ENCODE data around the gene EIF5A2. TPM values are rescaled to one million over a fixed set of nuclear protein-coding genes. Genes with fewer than 3 reads are reported as not detected.

Gene EIF5A2
- total RNA-seq, 1 experiment from 2014 or later: 6.0 TPM

GRCh38 chr3:170907637-170908234 lies 701 bp downstream of the EIF5A2 start:
- intact Hi-C loops (cut with micrococcal nuclease): loop anchor here (1.0 kb wide), 1 partner anchor 37 kb away; the partner anchor contains the start of gene RPL22L1
- H3K9me3 Mint-ChIP-seq (ENCODE audit: unreplicated experiment): peaks cover 7% of the 10 kb centered on the region

GRCh38 chr3:170905862-170906261 lies 2.6 kb downstream of the EIF5A2 start:
- CTCF ChIA-PET: interaction anchor here (0.9 kb wide), 1 partner anchor 95 kb away, joined by 4 read pairs; no protein-coding TSS in a partner anchor
- POLR2A ChIA-PET: interaction anchor here (2.3 kb wide), 1 partner anchor 36 kb away, joined by 7 read pairs; the partner anchor contains the start of gene RPL22L1

More at GRCh38 chr3:170907637-170908234, 701 bp downstream of the EIF5A2 start:
- Mint-ChIP-seq H3K4me3 (ENCODE audit: unreplicated experiment) (peak overlapping the region; percentile 85), H3K27me3 (ENCODE audit: insufficient read depth, unreplicated experiment) (no peaks in the 10 kb centered on the region), H3K4me1 (ENCODE audit: insufficient read depth, unreplicated experiment) (peaks cover 5% of the 10 kb centered on the region), H3K27ac (ENCODE audit: low read depth, unreplicated experiment) (peak overlapping the region; percentile 80), H3K36me3 (ENCODE audit: insufficient read depth, unreplicated experiment) (no peaks in the 10 kb centered on the region)
- no peak for TF ChIP-seq CTCF (IDR thresholded peaks at IDR 0.05; ENCODE audit: unreplicated experiment)
- no TSS peak for BruUV-seq (replicated peaks)
- CTCF ChIA-PET: no interaction called here
- POLR2A ChIA-PET: interaction anchor here (1.2 kb wide), 1 partner anchor 38 kb away, joined by 6 read pairs; the partner anchor contains the start of gene RPL22L1
- peak; percentile 1 for DNase-seq (ENCODE audit: unreplicated experiment)

DNA sequence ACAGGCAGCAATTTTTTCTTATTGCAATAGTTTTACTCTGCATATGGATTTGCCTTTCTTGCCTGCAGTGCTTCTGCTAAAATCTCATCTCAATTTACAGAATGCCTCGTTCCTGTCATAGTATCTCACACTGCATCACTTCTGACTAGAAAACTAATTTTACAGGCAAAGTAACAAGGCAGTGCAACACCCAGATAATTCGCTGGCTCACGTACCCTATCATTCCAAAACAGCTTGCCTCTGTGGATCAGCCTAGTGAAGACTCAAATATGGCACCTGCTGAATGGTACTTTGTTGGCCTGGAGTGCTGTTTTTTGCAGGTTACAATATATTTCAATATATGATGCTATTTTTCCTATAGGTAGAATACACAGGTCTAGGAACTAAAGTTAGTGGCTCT lies 5.3 kb downstream of the EIF5A2 start:
- Mint-ChIP-seq H3K27me3 (ENCODE audit: insufficient read depth, unreplicated experiment) (no peaks in the 10 kb centered on the region), H3K9me3 (ENCODE audit: unreplicated experiment) (no peaks in the 10 kb centered on the region), H3K27ac (ENCODE audit: low read depth, unreplicated experiment) (no peak overlapping the region), H3K36me3 (ENCODE audit: insufficient read depth, unreplicated experiment) (no peaks in the 10 kb centered on the region), H3K4me1 (ENCODE audit: insufficient read depth, unreplicated experiment) (no peaks in the 10 kb centered on the region), H3K4me3 (ENCODE audit: unreplicated experiment) (no peak overlapping the region)
- TF ChIP-seq CTCF (IDR thresholded peaks at IDR 0.05; ENCODE audit: unreplicated experiment): no peak
- ChIA-PET POLR2A (no interaction called here), CTCF (interaction anchor here (0.5 kb wide), 1 partner anchor 1601 kb away, joined by 4 read pairs; no protein-coding TSS in a partner anchor)
- DNase-seq (ENCODE audit: unreplicated experiment): no peak
- intact Hi-C loops (cut with micrococcal nuclease): no loop called here
- no TSS peak for BruUV-seq (replicated peaks)

More at GRCh38 chr3:170905862-170906261, 2.6 kb downstream of the EIF5A2 start:
- TF ChIP-seq CTCF (IDR thresholded peaks at IDR 0.05; ENCODE audit: unreplicated experiment): no peak
- Mint-ChIP-seq H3K4me3 (ENCODE audit: unreplicated experiment) (no peak overlapping the region), H3K27ac (ENCODE audit: low read depth, unreplicated experiment) (no peak overlapping the region), H3K27me3 (ENCODE audit: insufficient read depth, unreplicated experiment) (no peaks in the 10 kb centered on the region), H3K9me3 (ENCODE audit: unreplicated experiment) (no peaks in the 10 kb centered on the region), H3K36me3 (ENCODE audit: insufficient read depth, unreplicated experiment) (no peaks in the 10 kb centered on the region), H3K4me1 (ENCODE audit: insufficient read depth, unreplicated experiment) (peaks cover 5% of the 10 kb centered on the region)
- no TSS peak for BruUV-seq (replicated peaks)
- intact Hi-C loops (cut with micrococcal nuclease): no loop called here
- no peak for DNase-seq (ENCODE audit: unreplicated experiment)

- Mint-ChIP-seq H3K4me3 (ENCODE audit: unreplicated experiment) (no peak overlapping the region), H3K27ac (ENCODE audit: low read depth, unreplicated experiment) (no peak overlapping the region), H3K9me3 (ENCODE audit: unreplicated experiment) (no peaks in the 10 kb centered on the region), H3K4me1 (ENCODE audit: insufficient read depth, unreplicated experiment) (no peaks in the 10 kb centered on the region), H3K36me3 (ENCODE audit: insufficient read depth, unreplicated experiment) (no peaks in the 10 kb centered on the region), H3K27me3 (ENCODE audit: insufficient read depth, unreplicated experiment) (no peaks in the 10 kb centered on the region)
- no peak for DNase-seq (ENCODE audit: unreplicated experiment)
- no TSS peak for BruUV-seq (replicated peaks)
- ChIA-PET POLR2A (no interaction called here), CTCF (no interaction called here)
- intact Hi-C loops (cut with micrococcal nuclease): no loop called here
- no peak for TF ChIP-seq CTCF (IDR thresholded peaks at IDR 0.05; ENCODE audit: unreplicated experiment)
Observed at GRCh38 chr3:170899455-170899854, 9.0 kb downstream of the EIF5A2 start.

All from MCF 10A (cell line).